Body of pancreas (tissue), 4 donors: Measurements from ENCODE around the gene PTCHD4. TPM values are rescaled to one million over a fixed set of nuclear protein-coding genes. Genes with fewer than 3 reads are reported as not detected.
"Not testable (repeated sequence)": the region's sequence is repeated elsewhere in the genome, so short reads cannot be mapped to it uniquely, and the experiment has no call there.

Source experiments
- ATAC-seq: fragments of 150-250 bp; one replicate; pipeline ENCODE4 v1.9.1; 2016
- DNase-seq, 4 donors: peaks; one replicate each; pipeline ENCODE4 v3.0.0-alpha.2; 2019
- H3K27ac ChIP-seq, 4 donors: fragments of 200-600 bp; sonication (generic); 1 replicate in 3 of 4; 2 replicates in 1 of 4; pipeline versions ENCODE4 v1.5.1 to v1.6.1; 2016 to 2019; ENCODE audit warnings: mild to moderate bottlenecking in 1 of 4, mixed read lengths in 1 of 4, moderate library complexity in 1 of 4
- H3K27me3 ChIP-seq, 2 donors: fragments of 200-600 bp; sonication (generic); one replicate each; pipeline ENCODE4 v1.6.0; 2016; ENCODE audit warnings: mild to moderate bottlenecking in 1 of 2
- H3K36me3 ChIP-seq, 2 donors: fragments of 200-600 bp; sonication (generic); replicated peaks in 1 of 2; 2 replicates each; pipeline ENCODE4 v1.5.1; 2016; ENCODE audit warnings: low read depth in 2 of 2; ENCODE audit not compliant: insufficient read depth in 1 of 2
- H3K4me1 ChIP-seq: fragments of 200-600 bp; sonication (generic); one replicate; pipeline ENCODE4 v1.6.0; 2016
- H3K4me3 ChIP-seq, 2 donors: fragments of 200-600 bp; sonication (generic); 1 replicate in 1 of 2; 2 replicates in 1 of 2; pipeline ENCODE4 v1.5.1; 2016 to 2019
- H3K9me3 ChIP-seq, 3 donors: fragments of 200-600 bp; sonication (generic); 1 replicate in 2 of 3; 2 replicates in 1 of 3; pipeline ENCODE4 v1.5.1; 2016
- CTCF ChIP-seq, 7 experiments: fragments of 450-650 bp in 4 of 7; fragments of 200-600 bp in 3 of 7; sonication (generic) in 3 of 7; IDR thresholded peaks; one replicate each; pipeline ENCODE4 v1.5.1; 2016 to 2019; ENCODE audit warnings: antibody characterized with exemption in 7 of 7
- POLR2A ChIP-seq, 3 donors: fragments of 450-650 bp; IDR thresholded peaks; one replicate each; pipeline ENCODE4 v1.6.1; 2016; ENCODE audit warnings: antibody characterized with exemption in 3 of 3, mild to moderate bottlenecking in 2 of 3
- WGBS, 2 donors: methylation state at CpG; one replicate each; pipeline ENCODE4 v1.1.5; 2017; 5-methylcytosine and 5-hydroxymethylcytosine counted together
- intact Hi-C: fragments of 100-400 bp; cut with DNase I; formaldehyde crosslinking; loops from one replicate; pipeline ENCODE4 v1.15.1; 2023
- total RNA-seq, 2 donors: library from RNA; depleted of rRNA; stranded (reverse); fragments of >200 nt; gene quantifications; one replicate each; pipeline ENCODE4 v1.1.0, GENCODE V29; 2016

PTCHD4 gene
- total RNA-seq, 2 donors from 2014 or later = 0.26 TPM; not detected in 1

GRCh38 chr6:48134246-48134645, 23.2 kb upstream of the PTCHD4 start:
- DNase-seq (no peak), ATAC-seq (no peak)
- TF ChIP-seq CTCF (IDR thresholded peaks at IDR 0.05) (no peak), POLR2A (IDR thresholded peaks at IDR 0.05) (no peak)
- Histone ChIP-seq H3K36me3 (no peaks in the 10 kb centered on the region), H3K4me1 (no peaks in the 10 kb centered on the region), H3K4me3 (no peak overlapping the region), H3K27me3 (no peaks in the 10 kb centered on the region), H3K9me3 (no peaks in the 10 kb centered on the region), H3K27ac (no peak overlapping the region)
- intact Hi-C loops = no loop called here
- WGBS, 2 donors = 20 to 22% methylated on average over 2 of the region's 2 CpGs

- no peak overlapping the region for H3K27ac ChIP-seq
- H3K36me3 ChIP-seq = no peaks in the 10 kb centered on the region
- intact Hi-C loops = no loop called here
- H3K4me1 ChIP-seq = no peaks in the 10 kb centered on the region
- H3K9me3 ChIP-seq = no peaks in the 10 kb centered on the region
- DNase-seq (no peak), ATAC-seq (no peak)
- 21 to 32% methylated on average over 4 of the region's 4 CpGs for WGBS, 2 donors
- TF ChIP-seq CTCF (IDR thresholded peaks at IDR 0.05) = no peak
- TF ChIP-seq POLR2A (IDR thresholded peaks at IDR 0.05) = no peak
- no peak overlapping the region for H3K4me3 ChIP-seq
- no peaks in the 10 kb centered on the region for H3K27me3 ChIP-seq
These were observed 12.6 kb upstream of the PTCHD4 start for GRCh38 chr6:48123601-48124000.

- 25 to 63% methylated on average over 1 of the region's 1 CpG for WGBS, 2 donors
- H3K9me3 ChIP-seq, H3K36me3 ChIP-seq, intact Hi-C loops, H3K27me3 ChIP-seq, H3K4me3 ChIP-seq, H3K4me1 ChIP-seq, ATAC-seq, DNase-seq, H3K27ac ChIP-seq: not testable (repeated sequence)
These were observed 11.2 kb upstream of the PTCHD4 start for GRCh38 chr6:48121983-48122749.

GRCh38 chr6:48116699-48117645, 6.0 kb upstream of the PTCHD4 start:
- DNase-seq (no peak), ATAC-seq (no peak)
- Histone ChIP-seq H3K9me3 (no peaks in the 10 kb centered on the region), H3K36me3 (no peaks in the 10 kb centered on the region), H3K4me3 (no peak overlapping the region), H3K27me3 (no peaks in the 10 kb centered on the region), H3K27ac (no peak overlapping the region), H3K4me1 (no peaks in the 10 kb centered on the region)
- WGBS, 2 donors = 68 to 80% methylated on average over 3 of the region's 3 CpGs
- TF ChIP-seq POLR2A (IDR thresholded peaks at IDR 0.05) (no peak), CTCF (IDR thresholded peaks at IDR 0.05) (no peak)
- intact Hi-C loops = no loop called here

- no peaks in the 10 kb centered on the region for H3K27me3 ChIP-seq
- 48 to 61% methylated on average over 2 of the region's 2 CpGs for WGBS, 2 donors
- H3K4me3 ChIP-seq = no peak overlapping the region
- TF ChIP-seq CTCF (IDR thresholded peaks at IDR 0.05) = no peak
- no peak overlapping the region for H3K27ac ChIP-seq
- H3K36me3 ChIP-seq = no peaks in the 10 kb centered on the region
- intact Hi-C loops = no loop called here
- H3K9me3 ChIP-seq = no peaks in the 10 kb centered on the region
- no peaks in the 10 kb centered on the region for H3K4me1 ChIP-seq
- ATAC-seq = no peak
- DNase-seq = no peak
These were observed 2.1 kb upstream of the PTCHD4 start for GRCh38 chr6:48113130-48113529.
